ENCODE data around the gene PCNX1.

Gene PCNX1

DNA sequence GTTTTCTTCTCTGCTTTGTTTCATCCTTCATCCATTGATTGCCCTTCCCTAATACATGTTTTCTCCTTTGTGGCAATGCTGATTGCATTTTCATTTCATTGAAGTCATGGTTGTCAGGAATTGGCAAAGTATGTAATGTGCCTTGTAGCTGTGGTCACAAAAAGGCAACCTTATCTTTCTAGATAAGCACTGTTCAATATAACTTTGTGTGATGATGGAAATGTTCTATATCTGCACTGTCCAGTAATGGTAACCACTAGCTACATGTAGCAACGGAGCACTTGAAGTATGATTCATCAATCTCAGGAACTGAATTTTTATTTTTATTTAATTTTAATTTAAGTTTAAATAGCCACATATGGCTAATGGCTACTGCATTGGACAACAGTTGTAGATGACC lies 79.8 kb downstream of the PCNX1 start:
- Histone ChIP-seq H2AFZ (ENCODE audit: low read depth, low read length, severe bottlenecking) (no peak overlapping the region), H3K4me2 (ENCODE audit: low read depth, low read length, poor library complexity, severe bottlenecking) (no peak overlapping the region), H3K9me2 (replicated peaks; ENCODE audit: insufficient read depth, low read length) (no peaks in the 10 kb centered on the region), H3F3A (ENCODE audit: insufficient read depth) (no peaks in the 10 kb centered on the region), H3K27ac (ENCODE audit: low read depth, low read length) (no peak overlapping the region), H4K20me1 (ENCODE audit: low read depth, low read length) (no peaks in the 10 kb centered on the region), H3K4me3 (ENCODE audit: insufficient read depth, low read length, poor library complexity, severe bottlenecking) (no peak overlapping the region), H3K27me3 (ENCODE audit: low read length) (no peaks in the 10 kb centered on the region), H3K36me3 (ENCODE audit: low read length) (no peaks in the 10 kb centered on the region), H3K9me3 (ENCODE audit: insufficient read depth, low read length) (no peaks in the 10 kb centered on the region), H3K9ac (ENCODE audit: low read length) (no peak overlapping the region), H3K79me2 (ENCODE audit: insufficient read depth, low read length) (no peaks in the 10 kb centered on the region)
- TF ChIP-seq, protein P1, sequence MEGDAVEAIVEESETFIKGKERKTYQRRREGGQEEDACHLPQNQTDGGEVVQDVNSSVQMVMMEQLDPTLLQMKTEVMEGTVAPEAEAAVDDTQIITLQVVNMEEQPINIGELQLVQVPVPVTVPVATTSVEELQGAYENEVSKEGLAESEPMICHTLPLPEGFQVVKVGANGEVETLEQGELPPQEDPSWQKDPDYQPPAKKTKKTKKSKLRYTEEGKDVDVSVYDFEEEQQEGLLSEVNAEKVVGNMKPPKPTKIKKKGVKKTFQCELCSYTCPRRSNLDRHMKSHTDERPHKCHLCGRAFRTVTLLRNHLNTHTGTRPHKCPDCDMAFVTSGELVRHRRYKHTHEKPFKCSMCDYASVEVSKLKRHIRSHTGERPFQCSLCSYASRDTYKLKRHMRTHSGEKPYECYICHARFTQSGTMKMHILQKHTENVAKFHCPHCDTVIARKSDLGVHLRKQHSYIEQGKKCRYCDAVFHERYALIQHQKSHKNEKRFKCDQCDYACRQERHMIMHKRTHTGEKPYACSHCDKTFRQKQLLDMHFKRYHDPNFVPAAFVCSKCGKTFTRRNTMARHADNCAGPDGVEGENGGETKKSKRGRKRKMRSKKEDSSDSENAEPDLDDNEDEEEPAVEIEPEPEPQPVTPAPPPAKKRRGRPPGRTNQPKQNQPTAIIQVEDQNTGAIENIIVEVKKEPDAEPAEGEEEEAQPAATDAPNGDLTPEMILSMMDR (IDR thresholded peaks at IDR 0.05; ENCODE audit: insufficient read depth, low read length, poor library complexity, severe bottlenecking), result no peak
- TF ChIP-seq EZH2phosphoT487 (conservative IDR thresholded peaks at IDR 0.05; ENCODE audit: low read length), result no peak

DNA sequence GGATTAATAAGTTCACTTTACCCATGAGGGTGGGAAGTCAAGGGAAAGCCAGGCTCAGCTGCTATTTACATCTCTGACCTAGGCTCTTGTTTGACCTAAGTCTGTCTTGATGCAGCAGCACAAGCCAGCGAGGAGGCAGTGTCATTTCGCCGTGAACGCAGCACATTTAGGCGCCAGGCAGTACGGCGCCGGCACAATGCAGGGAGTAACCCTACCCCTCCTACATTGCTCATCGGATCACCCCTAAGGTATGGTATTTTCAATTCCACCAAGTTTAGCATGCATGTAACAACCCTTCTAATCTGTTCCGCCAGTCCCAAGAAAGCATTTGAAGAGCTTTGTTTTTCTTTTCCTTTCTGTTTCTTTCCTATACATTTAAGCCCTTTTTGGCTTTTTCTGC lies 81.2 kb downstream of the PCNX1 start:
- Histone ChIP-seq H3K79me2 (ENCODE audit: insufficient read depth, low read length) (no peaks in the 10 kb centered on the region), H3F3A (ENCODE audit: insufficient read depth) (no peaks in the 10 kb centered on the region), H3K27ac (ENCODE audit: low read depth, low read length) (no peak overlapping the region), H3K4me3 (ENCODE audit: insufficient read depth, low read length, poor library complexity, severe bottlenecking) (no peak overlapping the region), H3K27me3 (ENCODE audit: low read length) (no peaks in the 10 kb centered on the region), H4K20me1 (ENCODE audit: low read depth, low read length) (no peaks in the 10 kb centered on the region), H2AFZ (ENCODE audit: low read depth, low read length, severe bottlenecking) (no peak overlapping the region), H3K9me2 (replicated peaks; ENCODE audit: insufficient read depth, low read length) (no peaks in the 10 kb centered on the region), H3K4me2 (ENCODE audit: low read depth, low read length, poor library complexity, severe bottlenecking) (no peak overlapping the region), H3K9me3 (ENCODE audit: insufficient read depth, low read length) (no peaks in the 10 kb centered on the region), H3K36me3 (ENCODE audit: low read length) (no peaks in the 10 kb centered on the region), H3K9ac (ENCODE audit: low read length) (no peak overlapping the region)
- no peak for TF ChIP-seq EZH2phosphoT487 (conservative IDR thresholded peaks at IDR 0.05; ENCODE audit: low read length)
- TF ChIP-seq, protein P1 (IDR thresholded peaks at IDR 0.05; ENCODE audit: insufficient read depth, low read length, poor library complexity, severe bottlenecking), result no peak

DNA sequence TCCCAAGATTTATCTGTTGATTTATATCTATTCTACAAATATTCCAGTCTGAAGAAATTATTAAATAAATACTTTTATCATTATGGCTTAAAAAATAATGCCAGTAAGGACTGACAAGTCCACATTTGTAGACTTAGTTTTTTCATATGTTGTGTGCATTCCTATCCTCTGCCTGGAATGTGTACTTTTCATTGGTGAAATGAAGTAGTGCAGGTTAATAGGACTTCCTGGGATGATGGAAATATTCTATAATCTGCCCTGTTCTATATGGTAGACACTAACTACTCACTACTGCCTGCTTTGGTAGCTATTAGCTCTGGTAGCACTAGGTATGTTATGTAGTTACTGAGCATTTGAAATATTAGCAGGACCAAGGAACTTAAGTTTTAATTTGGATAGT lies 86.7 kb downstream of the PCNX1 start:
- Histone ChIP-seq H2AFZ (ENCODE audit: low read depth, low read length, severe bottlenecking) (no peak overlapping the region), H3K79me2 (ENCODE audit: insufficient read depth, low read length) (no peaks in the 10 kb centered on the region), H3F3A (ENCODE audit: insufficient read depth) (peaks cover 4% of the 10 kb centered on the region; the same call in 1 of the 2 replicates), H3K27ac (ENCODE audit: low read depth, low read length) (no peak overlapping the region), H3K9me3 (ENCODE audit: insufficient read depth, low read length) (no peaks in the 10 kb centered on the region), H3K9ac (ENCODE audit: low read length) (no peak overlapping the region), H3K27me3 (ENCODE audit: low read length) (no peaks in the 10 kb centered on the region), H3K9me2 (replicated peaks; ENCODE audit: insufficient read depth, low read length) (no peaks in the 10 kb centered on the region), H3K4me2 (ENCODE audit: low read depth, low read length, poor library complexity, severe bottlenecking) (no peak overlapping the region), H4K20me1 (ENCODE audit: low read depth, low read length) (no peaks in the 10 kb centered on the region), H3K4me3 (ENCODE audit: insufficient read depth, low read length, poor library complexity, severe bottlenecking) (no peak overlapping the region), H3K36me3 (ENCODE audit: low read length) (no peaks in the 10 kb centered on the region)
- no peak for TF ChIP-seq EZH2phosphoT487 (conservative IDR thresholded peaks at IDR 0.05; ENCODE audit: low read length)
- TF ChIP-seq, protein P1 (IDR thresholded peaks at IDR 0.05; ENCODE audit: insufficient read depth, low read length, poor library complexity, severe bottlenecking), result no peak

Measured in SU-DHL-6 (cell line).